ENCODE measurements around the gene ZCWPW1.
"Not testable (repeated sequence)": the region's sequence is repeated elsewhere in the genome, so short reads cannot be mapped to it uniquely, and the experiment has no call there.

ZCWPW1 gene

GRCh38 chr7:100400656-100401055, 27.8 kb downstream of the ZCWPW1 start:
- DNase-seq (ENCODE audit: low read depth), result peak; percentile 26

DNA sequence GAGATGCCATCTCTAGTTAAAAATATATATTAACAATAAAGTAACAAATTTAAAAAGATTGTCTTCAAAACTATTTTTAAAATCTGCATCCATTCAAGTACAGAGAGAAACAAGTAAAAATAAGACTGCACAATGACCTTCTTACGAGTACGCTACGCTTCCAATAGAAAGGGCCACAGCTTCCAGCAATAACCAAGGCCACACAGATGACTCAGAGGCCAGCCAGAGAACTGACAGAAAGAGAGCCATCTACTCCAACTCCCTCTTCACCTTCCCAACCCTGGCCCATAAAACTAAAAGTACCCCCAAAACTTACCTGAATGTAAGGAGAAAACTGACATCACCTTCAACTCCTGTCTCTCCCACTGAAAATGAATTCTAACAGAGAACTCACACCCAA, 28.5 kb downstream of the ZCWPW1 start:
- DNase-seq (ENCODE audit: low read depth), result no peak

DNA sequence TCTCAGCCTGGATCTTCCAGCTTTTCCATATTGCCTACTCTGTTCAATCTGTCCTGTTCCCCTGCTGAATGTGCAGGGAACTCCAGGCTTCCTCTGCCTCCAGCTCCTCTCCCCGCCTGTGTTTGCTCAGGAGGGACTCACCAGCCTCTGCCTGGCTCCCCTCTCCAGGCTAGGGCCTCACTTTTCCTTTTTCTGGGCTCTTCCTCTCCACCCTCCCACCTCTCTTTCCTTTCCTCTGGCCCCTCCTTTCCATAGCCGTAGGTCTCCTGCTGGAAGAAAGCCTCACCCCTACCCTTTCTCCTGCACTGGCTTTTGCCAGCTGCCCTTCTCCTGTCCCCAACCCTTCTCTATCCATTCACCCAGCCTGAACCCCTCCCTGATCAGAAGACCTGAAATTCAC, 30.3 kb downstream of the ZCWPW1 start:
- DNase-seq (ENCODE audit: low read depth), result no peak

- no peak for DNase-seq (ENCODE audit: low read depth)
Observed at GRCh38 chr7:100397315-100398081, 31.0 kb downstream of the ZCWPW1 start.

GRCh38 chr7:100396421-100396982, 32.0 kb downstream of the ZCWPW1 start:
- no peak for DNase-seq (ENCODE audit: low read depth)

DNA sequence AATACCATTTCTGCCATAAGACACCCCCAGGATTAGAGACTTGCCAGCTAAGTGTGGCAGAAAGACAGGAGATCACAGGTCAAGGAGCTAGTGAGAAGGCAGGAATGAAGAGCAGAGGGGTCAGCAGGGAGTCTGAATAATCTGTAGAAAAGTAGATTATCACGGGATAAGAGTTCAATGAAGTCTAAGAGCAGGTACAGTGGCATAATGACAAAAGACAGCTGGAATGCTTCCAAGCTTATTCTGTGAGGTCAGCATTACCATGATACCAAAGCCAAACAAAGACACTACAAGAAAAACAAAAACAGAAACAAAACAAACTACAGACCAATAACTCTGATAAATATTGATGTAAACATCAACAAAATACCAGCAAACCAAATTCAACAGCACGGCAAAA, 34.4 kb downstream of the ZCWPW1 start:
- DNase-seq (ENCODE audit: low read depth), result no peak

GRCh38 chr7:100393233-100393905, 35.1 kb downstream of the ZCWPW1 start:
- DNase-seq (ENCODE audit: low read depth), result no peak

GRCh38 chr7:100390286-100391009, 38.1 kb downstream of the ZCWPW1 start:
- DNase-seq (ENCODE audit: low read depth), result no peak

- no peak for DNase-seq (ENCODE audit: low read depth)
Observed at GRCh38 chr7:100389437-100390088, 38.9 kb downstream of the ZCWPW1 start.

GRCh38 chr7:100387695-100388094, 40.8 kb downstream of the ZCWPW1 start:
- no peak for DNase-seq (ENCODE audit: low read depth)

DNA sequence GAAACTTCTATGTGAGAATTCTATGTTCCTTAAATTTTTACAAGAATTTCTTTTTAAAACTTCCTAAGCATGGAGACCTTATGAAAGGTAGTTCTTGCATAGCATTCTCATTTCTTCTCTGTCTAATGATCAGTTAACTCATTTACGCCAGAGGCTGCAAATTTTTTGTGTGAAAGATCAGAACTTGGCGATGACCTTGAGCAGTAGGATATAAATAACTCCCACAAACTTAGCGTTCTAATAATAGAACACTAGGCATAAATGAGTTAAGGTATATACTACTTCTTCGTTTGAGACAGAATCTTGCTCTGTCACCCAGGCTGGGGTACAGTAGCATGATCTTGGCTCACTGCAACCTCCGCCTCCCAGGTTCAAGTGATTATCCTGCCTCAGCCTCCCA, 41.6 kb downstream of the ZCWPW1 start:
- no peak for DNase-seq (ENCODE audit: low read depth)

DNA sequence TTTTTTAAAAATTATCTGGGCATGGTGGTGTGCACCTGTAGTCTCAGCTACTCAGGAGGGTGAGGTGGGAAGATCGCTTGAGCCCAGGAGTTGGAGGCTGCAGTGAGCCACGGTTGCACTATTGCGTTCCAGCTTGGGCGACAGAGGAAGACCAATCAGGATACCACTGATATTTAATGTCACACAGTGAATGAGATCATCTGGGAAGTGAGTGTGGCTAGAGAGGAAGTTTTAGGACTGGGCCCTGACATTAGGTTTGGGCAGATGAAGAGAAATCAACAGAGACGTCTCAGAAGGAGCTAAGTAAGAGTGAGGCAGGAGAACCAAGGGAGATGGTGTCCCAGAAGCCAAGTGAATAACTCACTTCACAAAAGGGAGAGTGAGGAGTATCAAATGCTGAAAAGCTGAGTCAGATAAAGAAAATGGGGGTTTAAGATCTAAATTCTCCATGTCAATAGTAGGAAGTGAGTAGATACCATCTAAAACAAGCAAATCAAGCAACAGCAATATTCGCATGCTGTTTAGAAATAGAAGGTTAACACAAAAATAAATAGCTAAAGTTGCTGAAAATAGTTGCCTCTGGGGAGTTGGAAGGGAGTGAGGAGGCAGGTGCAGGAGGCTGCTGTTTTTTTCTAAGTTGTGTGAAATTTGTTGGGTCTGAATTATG, 43.7 kb downstream of the ZCWPW1 start:
- no peak for DNase-seq (ENCODE audit: low read depth)

DNA sequence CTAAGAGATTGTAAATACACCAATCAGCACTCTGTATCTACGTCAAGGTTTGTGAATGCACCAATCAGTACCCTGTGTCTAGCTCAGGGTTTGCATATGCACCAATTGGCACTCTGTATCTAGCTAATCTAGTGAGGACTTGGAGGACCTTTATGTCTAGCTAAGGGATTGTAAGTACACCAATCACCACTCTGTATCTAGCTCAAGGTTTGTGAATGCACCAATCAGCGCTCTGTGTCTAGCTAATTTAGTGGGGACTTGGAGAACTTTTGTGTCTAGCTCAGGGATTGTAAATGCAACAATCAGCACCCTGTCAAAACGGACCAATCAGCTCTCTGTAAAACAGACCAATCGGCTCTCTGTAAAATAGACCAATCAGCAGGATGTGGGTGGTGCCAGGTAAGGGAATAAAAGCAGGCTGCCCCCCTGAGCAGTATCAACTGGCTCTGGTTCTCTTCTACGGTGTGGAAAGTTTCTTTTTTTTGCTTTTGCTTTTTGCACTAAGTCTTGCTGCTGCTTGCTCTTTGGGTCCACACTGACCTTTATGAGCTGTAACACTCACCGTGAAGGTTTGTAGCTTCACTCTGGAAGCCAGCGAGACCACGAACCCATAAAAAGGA, 46.2 kb downstream of the ZCWPW1 start:
- DNase-seq (ENCODE audit: low read depth), result not testable (repeated sequence)

DNA sequence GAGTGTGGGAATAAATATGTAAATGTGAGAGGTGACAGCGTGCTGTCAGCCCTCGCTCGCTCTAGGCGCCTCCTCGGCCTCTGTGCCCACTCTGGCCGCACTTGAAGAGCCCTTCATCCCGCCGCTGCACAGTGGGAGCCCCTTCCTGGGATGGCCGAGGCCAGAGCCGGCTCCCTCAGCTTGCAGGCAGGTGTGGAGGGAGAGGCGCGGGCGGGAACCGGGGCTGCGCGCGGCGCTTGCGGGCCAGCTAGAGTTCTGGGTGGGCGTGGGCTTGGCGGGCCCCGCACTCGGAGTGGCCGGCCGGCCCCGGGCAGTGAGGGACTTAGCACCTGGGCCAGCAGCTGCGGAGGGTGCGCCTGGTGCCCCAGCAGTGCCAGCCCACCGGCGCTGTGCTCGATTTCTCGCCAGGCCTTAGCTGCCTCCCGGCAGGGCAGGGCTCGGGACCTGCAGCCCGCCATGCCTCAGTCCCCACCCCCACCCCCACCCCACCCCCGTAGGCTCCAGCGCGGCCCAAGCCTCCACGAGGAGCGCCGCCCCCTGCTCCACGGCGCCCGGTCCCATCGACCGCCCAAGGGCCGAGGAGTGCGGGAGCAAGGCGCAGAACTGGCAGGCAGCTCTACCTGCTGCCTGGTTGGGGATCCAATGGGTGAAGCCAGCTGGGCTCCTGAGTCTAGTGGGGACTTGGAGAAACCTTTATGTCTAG, 46.8 kb downstream of the ZCWPW1 start:
- not testable (repeated sequence) for DNase-seq (ENCODE audit: low read depth)

GRCh38 chr7:100380196-100380595, 48.3 kb downstream of the ZCWPW1 start:
- DNase-seq (ENCODE audit: low read depth), result no peak

- no peak for DNase-seq (ENCODE audit: low read depth)
Observed at GRCh38 chr7:100378114-100378755, 50.3 kb downstream of the ZCWPW1 start.

GRCh38 chr7:100376066-100376465, 52.4 kb downstream of the ZCWPW1 start:
- DNase-seq (ENCODE audit: low read depth), result no peak

DNA sequence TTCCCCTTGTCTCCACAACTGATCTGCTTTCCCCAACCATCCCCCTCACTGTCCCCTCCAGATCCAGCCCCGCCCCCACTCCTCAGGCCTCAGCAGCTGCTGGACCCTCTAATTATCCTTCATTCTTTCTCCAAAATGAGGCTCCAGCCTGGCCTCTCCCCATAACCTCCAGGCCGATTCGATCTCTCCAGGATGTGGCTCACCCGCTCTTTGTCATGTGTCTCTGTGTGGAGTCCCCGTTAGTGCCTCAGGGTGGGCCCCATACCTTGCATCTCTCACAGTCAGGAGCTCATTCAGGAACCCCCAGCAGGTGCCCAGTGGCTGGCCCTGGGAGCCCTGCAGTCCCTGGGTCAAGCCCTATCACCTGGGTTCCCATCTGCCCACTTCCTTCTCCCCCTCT, 53.9 kb downstream of the ZCWPW1 start:
- no peak for DNase-seq (ENCODE audit: low read depth)

DNA sequence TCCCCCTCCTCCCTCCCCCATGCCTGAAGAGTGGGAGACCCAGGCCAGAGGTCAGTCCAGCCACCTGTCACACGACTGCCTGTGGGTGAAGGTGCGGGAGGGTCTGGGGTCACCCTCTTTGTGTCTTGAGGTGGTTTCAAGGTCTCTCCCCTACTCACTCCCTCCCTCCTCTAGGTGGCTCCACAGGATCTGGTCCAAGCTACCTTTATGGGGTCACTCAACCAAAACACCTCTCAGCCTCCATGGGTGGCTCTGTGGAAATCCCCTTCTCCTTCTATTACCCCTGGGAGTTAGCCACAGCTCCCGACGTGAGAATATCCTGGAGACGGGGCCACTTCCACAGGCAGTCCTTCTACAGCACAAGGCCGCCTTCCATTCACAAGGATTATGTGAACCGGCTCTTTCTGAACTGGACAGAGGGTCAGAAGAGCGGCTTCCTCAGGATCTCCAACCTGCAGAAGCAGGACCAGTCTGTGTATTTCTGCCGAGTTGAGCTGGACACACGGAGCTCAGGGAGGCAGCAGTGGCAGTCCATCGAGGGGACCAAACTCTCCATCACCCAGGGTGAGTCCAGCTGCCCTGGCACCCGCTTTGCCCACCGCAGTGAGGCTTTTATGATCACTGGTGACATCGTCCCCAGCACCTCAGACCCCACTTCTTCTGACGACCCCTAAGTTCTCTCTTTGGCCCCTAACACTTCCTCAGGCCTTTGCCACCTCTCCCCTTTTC, 54.5 kb downstream of the ZCWPW1 start:
- not testable (repeated sequence) for DNase-seq (ENCODE audit: low read depth)
